Right renal cortex interstitium (tissue), 3 donors: ENCODE data around the gene SEMA3G. TPM values are rescaled to one million over a fixed set of nuclear protein-coding genes. Genes with fewer than 3 reads are reported as not detected.

ENCODE experiments used
- DNase-seq, 3 donors: peaks; one replicate each; pipeline ENCODE4 v3.0.0-alpha.2; 2013; ENCODE audit warnings: low read depth in 3 of 3, low spot score in 2 of 3
- polyA plus RNA-seq, 3 donors: library from polyadenylated mRNA; unstranded; fragments of 120-200 nt; gene quantifications; one replicate each; pipeline ENCODE4 v1.2.1, GENCODE V29; 2013; ENCODE audit not compliant: insufficient read length in 3 of 3

The SEMA3G gene
- polyA plus RNA-seq: 10 to 100 TPM; 27.2 to 31.3 (median 29.1) TPM

- no peak for DNase-seq
Measured at GRCh38 chr3:52444860-52445793, at the start of gene SEMA3G. TSS of gene SEMA3G (minus strand) at chr3:52445103. CDS start at chr3:52445027, 76 bp downstream.

DNA sequence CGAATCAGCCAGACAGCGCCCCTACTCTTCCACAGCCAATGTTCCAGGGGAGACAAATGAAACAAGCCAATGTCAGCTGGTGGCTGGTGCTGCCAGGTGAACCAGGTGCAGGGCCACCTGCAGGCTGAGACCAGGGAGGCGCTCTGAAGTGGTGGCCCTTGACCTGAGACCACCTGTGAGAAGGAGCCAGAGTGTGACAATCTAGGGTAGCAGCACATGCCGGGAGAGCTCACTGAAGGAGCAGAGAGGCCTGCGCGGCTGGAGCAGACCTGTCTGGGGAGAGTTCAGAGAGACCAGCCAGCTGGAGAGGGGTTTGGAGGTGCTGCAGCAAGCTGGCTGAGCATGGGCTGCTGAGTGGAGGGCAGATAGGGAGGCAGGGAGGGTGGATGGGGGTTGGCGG lies 49.5 kb upstream of the SEMA3G start:
- DNase-seq: no peak

GRCh38 chr3:52493232-52494017 lies 48.5 kb upstream of the SEMA3G start:
- DNase-seq: no peak

DNA sequence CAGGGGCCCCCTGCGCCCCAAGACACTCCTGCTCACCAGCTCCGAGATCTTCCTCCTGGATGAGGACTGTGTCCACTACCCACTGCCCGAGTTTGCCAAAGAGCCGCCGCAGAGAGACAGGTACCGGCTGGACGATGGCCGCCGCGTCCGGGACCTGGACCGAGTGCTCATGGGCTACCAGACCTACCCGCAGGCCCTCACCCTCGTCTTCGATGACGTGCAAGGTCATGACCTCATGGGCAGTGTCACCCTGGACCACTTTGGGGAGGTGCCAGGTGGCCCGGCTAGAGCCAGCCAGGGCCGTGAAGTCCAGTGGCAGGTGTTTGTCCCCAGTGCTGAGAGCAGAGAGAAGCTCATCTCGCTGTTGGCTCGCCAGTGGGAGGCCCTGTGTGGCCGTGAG lies 47.2 kb upstream of the SEMA3G start:
- no peak for DNase-seq

DNA sequence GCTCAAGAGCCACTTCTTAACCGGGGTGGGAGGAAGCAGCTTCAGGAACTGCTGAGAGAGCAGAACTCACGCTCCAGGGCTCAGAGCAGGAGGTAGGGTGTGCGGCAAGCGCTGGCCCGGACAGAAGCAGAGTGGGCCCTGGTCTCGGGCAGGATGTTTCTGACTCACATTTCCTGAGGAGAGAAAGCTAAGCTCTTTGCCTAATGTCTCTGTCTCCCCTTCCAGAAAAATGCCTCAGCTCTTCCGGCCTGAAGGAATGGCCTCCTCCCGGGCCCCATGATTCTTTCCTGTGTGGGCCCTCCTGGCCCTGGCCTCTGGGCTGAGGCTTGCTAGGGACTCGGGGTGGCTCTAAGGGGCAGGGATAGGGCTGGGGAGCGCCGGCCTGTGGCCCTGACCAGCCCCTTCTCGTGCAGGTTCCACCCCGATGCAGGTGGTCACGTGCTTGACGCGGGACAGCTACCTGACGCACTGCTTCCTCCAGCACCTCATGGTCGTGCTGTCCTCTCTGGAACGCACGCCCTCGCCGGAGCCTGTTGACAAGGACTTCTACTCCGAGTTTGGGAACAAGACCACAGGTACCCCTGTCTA lies 46.1 kb upstream of the SEMA3G start:
- DNase-seq: no peak

DNA sequence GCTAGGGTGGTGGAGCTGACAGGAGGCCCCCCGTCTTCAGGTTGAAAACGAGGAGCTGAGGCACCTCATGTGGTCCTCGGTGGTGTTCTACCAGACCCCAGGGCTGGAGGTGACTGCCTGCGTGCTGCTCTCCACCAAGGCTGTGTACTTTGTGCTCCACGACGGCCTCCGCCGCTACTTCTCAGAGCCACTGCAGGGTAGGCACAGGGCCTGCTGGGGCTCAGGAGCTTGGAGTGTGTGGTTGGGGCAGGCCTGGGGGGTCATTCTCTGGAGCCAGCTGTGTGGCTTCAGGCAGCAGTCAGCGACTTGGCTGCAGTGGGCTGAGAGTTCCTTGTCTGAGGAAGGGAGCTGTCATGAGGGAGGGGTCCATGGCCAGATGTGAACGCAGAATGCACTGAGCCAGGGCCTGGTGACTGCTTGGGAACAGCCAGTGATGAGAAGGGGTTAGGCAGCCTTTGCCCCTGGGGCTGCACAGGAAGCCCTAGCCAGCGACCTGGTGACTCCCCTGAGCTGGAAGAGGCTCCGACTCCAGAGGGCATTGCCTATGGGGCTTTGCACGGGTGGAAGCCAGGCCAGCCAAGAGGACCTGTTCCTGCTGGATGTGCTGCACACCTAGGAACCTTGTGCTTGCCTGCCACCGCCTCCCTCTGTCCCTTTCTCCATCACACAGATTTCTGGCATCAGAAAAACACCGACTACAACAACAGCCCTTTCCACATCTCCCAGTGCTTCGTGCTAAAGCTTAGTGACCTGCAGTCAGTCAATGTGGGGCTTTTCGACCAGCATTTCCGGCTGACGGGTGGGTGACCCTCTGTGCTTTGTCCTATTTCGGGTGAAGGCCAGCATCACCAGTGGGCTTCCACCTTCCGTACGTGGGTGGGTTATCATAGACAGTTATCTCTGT lies 45.4 kb upstream of the SEMA3G start:
- DNase-seq: no peak

GRCh38 chr3:52489453-52489852 lies 44.5 kb upstream of the SEMA3G start:
- DNase-seq: no peak

DNA sequence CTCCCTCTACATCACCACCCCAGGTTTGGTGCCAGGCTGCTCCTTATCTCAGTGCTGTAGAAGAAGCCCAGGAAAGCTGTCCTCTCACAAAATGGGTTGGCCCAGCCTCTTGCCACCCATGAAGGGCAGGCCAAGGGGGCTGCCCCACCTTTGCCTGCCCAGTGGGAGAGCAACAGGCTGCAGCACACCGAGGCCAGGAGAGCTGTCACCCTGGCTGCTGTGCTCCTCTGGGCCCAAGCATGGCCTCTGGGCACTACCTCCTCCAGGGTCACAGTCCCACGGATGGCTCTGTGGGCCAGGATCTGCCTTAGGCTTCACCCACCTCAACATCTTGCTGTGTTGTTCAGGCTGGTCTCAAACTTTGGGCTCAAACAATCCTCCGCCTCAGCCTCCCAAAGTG lies 43.8 kb upstream of the SEMA3G start:
- DNase-seq: no peak

DNA sequence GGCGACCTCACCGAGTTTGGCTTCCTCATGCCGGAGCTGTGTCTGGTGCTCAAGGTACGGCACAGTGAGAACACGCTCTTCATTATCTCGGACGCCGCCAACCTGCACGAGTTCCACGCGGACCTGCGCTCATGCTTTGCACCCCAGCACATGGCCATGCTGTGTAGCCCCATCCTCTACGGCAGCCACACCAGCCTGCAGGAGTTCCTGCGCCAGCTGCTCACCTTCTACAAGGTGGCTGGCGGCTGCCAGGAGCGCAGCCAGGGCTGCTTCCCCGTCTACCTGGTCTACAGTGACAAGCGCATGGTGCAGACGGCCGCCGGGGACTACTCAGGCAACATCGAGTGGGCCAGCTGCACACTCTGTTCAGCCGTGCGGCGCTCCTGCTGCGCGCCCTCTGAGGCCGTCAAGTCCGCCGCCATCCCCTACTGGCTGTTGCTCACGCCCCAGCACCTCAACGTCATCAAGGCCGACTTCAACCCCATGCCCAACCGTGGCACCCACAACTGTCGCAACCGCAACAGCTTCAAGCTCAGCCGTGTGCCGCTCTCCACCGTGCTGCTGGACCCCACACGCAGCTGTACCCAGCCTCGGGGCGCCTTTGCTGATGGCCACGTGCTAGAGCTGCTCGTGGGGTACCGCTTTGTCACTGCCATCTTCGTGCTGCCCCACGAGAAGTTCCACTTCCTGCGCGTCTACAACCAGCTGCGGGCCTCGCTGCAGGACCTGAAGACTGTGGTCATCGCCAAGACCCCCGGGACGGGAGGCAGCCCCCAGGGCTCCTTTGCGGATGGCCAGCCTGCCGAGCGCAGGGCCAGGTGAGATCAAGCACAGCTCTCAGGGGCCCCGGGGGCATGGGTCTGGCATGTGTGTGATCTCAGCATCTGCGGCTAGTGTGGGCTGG lies 43.1 kb upstream of the SEMA3G start:
- DNase-seq: no peak

DNA sequence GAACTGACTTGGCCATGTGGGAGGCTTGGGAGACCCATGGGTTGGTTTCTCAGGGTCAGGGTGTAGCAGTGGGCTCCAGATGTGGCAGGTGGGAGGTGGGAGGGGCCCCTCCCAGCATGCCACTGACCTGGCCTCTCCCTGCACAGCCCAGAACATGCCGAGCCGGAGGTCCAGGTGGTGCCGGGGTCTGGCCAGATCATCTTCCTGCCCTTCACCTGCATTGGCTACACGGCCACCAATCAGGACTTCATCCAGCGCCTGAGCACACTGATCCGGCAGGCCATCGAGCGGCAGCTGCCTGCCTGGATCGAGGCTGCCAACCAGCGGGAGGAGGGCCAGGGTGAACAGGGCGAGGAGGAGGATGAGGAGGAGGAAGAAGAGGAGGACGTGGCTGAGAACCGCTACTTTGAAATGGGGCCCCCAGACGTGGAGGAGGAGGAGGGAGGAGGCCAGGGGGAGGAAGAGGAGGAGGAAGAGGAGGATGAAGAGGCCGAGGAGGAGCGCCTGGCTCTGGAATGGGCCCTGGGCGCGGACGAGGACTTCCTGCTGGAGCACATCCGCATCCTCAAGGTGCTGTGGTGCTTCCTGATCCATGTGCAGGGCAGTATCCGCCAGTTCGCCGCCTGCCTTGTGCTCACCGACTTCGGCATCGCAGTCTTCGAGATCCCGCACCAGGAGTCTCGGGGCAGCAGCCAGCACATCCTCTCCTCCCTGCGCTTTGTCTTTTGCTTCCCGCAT lies 42.3 kb upstream of the SEMA3G start:
- no peak for DNase-seq

DNA sequence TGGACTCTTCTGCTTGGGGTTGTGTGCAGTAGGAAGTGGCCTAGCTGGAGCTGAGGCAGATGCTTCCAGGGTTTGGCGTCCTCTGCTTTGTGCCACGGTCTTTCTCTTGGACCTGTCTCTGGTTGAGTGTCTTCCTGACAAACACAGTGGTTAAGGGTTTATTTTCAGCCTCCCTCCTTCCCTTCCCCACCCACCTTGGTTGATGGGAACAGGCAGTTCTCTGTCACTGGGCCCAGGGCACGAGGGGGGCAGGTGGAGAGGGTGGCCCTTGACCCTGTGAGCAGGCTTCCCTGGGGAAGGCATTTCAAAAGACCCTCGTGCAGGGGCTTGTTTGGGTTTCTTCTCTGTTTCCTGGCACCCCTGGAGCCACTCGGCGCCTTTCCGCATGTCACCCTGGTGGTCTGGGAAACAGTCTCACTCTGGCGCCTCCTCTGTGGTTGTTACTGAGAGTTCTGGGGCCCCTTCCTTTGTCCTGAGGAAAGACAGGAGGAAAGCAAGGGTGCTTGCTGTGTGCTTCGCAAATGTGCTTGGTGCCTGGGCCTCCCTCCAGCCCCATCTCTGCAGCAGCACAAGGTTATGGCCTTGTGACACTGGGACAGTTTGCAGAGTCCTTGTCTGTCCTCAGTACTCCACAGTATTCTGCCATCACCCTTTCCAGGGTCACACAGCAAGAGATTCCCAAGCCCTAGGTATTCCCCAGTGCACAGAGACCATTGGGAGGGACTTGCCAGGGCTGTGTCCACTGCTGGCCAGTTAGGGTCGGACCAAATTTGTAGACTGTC lies 40.0 kb upstream of the SEMA3G start:
- DNase-seq: no peak

- DNase-seq: no peak
Measured at GRCh38 chr3:52483577-52484381, 38.9 kb upstream of the SEMA3G start.

- no peak for DNase-seq
Measured at GRCh38 chr3:52483081-52483480, 38.2 kb upstream of the SEMA3G start.

DNA sequence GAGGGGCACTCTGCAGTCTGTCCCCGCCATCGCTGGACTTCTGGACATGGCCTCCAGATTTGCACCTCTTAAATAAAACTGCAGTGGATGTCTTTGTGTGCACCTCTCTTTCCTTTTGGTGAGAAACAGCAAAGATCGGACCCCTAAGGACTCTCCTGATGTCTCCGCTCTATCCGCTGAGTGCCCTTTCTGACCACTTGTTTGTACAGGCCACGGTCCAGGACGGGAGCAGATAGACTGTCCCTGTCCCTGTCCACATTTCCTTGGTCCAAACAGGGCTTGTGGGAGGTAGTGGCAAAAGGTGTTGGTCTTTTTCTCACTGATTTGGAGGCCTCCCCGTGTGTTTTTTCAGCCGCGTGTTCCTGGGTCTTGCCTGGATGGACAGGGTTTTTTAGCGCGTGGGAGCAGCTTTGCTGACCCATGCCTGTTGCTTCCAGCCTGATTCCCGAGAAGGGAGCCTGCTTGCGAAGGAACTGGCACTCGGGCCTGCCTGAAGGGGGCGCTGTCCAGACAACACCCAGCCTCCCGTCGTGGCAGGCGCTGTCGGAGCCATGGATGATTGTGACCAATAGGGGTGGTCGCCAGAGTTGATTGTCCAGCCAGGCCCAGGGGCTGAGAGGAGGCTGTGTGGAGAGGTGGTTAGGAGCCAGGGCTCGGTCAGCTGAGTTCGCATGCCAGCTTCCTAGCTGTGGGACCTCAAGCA lies 37.1 kb upstream of the SEMA3G start:
- no peak for DNase-seq

DNA sequence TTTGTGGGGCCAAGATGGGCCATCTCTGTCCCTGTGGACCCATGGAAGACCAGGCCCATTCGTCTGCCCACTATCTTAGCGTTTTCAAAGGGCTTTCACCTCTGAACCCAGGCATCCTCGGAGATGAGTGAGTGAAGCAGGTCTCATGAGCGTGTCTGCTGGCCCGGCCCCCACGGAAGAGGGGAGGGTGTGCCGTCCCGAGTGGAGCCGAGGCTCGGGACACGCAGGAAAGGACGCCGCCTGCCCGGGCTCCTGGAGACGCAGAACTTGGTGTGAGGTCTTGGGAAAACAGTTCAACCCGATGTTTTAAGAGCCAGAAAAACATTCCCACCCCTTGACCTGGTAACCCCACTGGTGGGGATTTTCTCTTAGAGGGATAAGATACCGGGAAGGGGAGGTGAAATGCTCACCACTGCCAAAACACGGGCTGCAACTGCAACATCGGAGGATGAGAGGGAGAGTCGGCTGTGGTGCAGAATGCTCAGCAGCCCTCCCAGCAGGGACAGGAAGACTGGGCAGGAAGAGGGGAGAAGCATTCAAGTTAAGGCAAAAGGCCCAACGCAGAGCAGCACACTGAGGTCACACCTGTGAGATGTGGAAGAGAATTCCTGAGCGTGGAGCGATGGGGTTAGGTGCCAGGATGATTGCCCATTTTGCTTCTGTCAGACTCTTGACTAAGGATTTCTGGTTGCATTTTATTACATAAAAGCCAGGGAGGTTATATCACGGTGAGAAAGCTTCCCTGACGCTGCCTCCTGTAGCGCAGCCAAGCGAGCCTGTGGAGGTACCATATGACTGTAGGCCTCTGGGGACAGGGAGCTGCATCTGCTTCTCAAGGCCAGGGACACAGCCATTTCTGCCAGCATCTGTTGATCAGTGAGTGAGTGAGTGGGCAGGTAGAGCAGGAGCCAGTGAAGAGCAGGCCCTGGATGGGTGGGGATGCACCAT lies 36.1 kb upstream of the SEMA3G start:
- no peak for DNase-seq
